Body of pancreas (tissue), 4 donors: ENCODE data around the gene PRSS53. TPM values are rescaled to one million over a fixed set of nuclear protein-coding genes. Genes with fewer than 3 reads are reported as not detected.

Experiments used
- ATAC-seq: fragments of 150-250 bp; one replicate; pipeline ENCODE4 v1.9.1; 2016
- DNase-seq, 4 donors: peaks; one replicate each; pipeline ENCODE4 v3.0.0-alpha.2; 2019
- H3K27ac ChIP-seq, 4 donors: fragments of 200-600 bp; sonication (generic); 1 replicate in 3 of 4; 2 replicates in 1 of 4; pipeline versions ENCODE4 v1.5.1 to v1.6.1; 2016 to 2019; ENCODE audit warnings: mild to moderate bottlenecking in 1 of 4, mixed read lengths in 1 of 4, moderate library complexity in 1 of 4
- H3K27me3 ChIP-seq, 2 donors: fragments of 200-600 bp; sonication (generic); one replicate each; pipeline ENCODE4 v1.6.0; 2016; ENCODE audit warnings: mild to moderate bottlenecking in 1 of 2
- H3K36me3 ChIP-seq, 2 donors: fragments of 200-600 bp; sonication (generic); replicated peaks in 1 of 2; 2 replicates each; pipeline ENCODE4 v1.5.1; 2016; ENCODE audit warnings: low read depth in 2 of 2; ENCODE audit not compliant: insufficient read depth in 1 of 2
- H3K4me1 ChIP-seq: fragments of 200-600 bp; sonication (generic); one replicate; pipeline ENCODE4 v1.6.0; 2016
- H3K4me3 ChIP-seq, 2 donors: fragments of 200-600 bp; sonication (generic); 1 replicate in 1 of 2; 2 replicates in 1 of 2; pipeline ENCODE4 v1.5.1; 2016 to 2019
- H3K9me3 ChIP-seq, 3 donors: fragments of 200-600 bp; sonication (generic); 1 replicate in 2 of 3; 2 replicates in 1 of 3; pipeline ENCODE4 v1.5.1; 2016
- POLR2A ChIP-seq, 3 donors: fragments of 450-650 bp; IDR thresholded peaks; one replicate each; pipeline ENCODE4 v1.6.1; 2016; ENCODE audit warnings: antibody characterized with exemption in 3 of 3, mild to moderate bottlenecking in 2 of 3
- WGBS, 2 donors: methylation state at CpG; one replicate each; pipeline ENCODE4 v1.1.5; 2017; 5-methylcytosine and 5-hydroxymethylcytosine counted together
- intact Hi-C: fragments of 100-400 bp; cut with DNase I; formaldehyde crosslinking; loops from one replicate; pipeline ENCODE4 v1.15.1; 2023
- total RNA-seq, 2 donors: library from RNA; depleted of rRNA; stranded (reverse); fragments of >200 nt; gene quantifications; one replicate each; pipeline ENCODE4 v1.1.0, GENCODE V29; 2016
- TF ChIP-seq, protein P1 (sequence below), 7 experiments: fragments of 450-650 bp in 4 of 7; fragments of 200-600 bp in 3 of 7; sonication (generic) in 3 of 7; IDR thresholded peaks; one replicate each; pipeline ENCODE4 v1.5.1; 2016 to 2019; ENCODE audit warnings: antibody characterized with exemption in 7 of 7

PRSS53 gene
- total RNA-seq, 2 donors from 2014 or later, result 3.0 to 6.0 TPM

DNA sequence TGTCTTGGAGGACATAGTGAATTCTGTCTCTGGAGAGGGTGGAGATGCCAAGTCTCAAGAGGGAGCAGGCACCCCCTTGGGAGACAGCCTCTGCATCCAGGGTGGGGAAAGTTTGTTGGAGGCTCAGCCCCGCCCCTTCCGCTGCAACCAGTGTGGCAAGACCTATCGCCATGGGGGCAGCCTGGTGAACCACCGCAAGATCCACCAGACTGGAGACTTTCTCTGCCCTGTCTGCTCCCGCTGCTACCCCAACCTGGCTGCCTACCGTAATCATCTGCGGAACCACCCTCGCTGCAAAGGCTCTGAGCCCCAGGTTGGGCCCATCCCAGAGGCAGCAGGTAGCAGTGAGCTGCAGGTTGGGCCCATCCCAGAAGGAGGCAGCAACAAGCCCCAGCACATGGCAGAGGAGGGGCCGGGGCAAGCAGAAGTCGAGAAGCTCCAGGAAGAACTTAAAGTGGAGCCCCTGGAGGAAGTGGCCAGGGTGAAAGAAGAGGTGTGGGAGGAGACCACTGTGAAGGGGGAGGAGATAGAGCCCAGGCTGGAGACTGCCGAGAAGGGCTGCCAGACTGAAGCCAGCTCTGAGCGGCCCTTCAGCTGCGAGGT, 9.3 kb downstream of the PRSS53 start:
- no peak overlapping the region for H3K4me3 ChIP-seq
- no peak for ATAC-seq
- DNase-seq, result no peak
- H3K9me3 ChIP-seq, result no peaks in the 10 kb centered on the region
- H3K4me1 ChIP-seq, result peaks cover 11% of the 10 kb centered on the region
- no peak for TF ChIP-seq POLR2A (IDR thresholded peaks at IDR 0.05)
- TF ChIP-seq, protein P1, sequence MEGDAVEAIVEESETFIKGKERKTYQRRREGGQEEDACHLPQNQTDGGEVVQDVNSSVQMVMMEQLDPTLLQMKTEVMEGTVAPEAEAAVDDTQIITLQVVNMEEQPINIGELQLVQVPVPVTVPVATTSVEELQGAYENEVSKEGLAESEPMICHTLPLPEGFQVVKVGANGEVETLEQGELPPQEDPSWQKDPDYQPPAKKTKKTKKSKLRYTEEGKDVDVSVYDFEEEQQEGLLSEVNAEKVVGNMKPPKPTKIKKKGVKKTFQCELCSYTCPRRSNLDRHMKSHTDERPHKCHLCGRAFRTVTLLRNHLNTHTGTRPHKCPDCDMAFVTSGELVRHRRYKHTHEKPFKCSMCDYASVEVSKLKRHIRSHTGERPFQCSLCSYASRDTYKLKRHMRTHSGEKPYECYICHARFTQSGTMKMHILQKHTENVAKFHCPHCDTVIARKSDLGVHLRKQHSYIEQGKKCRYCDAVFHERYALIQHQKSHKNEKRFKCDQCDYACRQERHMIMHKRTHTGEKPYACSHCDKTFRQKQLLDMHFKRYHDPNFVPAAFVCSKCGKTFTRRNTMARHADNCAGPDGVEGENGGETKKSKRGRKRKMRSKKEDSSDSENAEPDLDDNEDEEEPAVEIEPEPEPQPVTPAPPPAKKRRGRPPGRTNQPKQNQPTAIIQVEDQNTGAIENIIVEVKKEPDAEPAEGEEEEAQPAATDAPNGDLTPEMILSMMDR (IDR thresholded peaks at IDR 0.05), result no peak
- no peak overlapping the region for H3K27ac ChIP-seq
- WGBS, 2 donors, result 77 to 90% methylated on average over 10 to 13 of the region's 13 CpGs
- intact Hi-C loops, result loop anchor here (10.0 kb wide), 1 partner anchor 65 kb away; no protein-coding TSS in a partner anchor
- no peaks in the 10 kb centered on the region for H3K27me3 ChIP-seq
- peaks cover 8 to 33% of the 10 kb centered on the region in 2 donors for H3K36me3 ChIP-seq

DNA sequence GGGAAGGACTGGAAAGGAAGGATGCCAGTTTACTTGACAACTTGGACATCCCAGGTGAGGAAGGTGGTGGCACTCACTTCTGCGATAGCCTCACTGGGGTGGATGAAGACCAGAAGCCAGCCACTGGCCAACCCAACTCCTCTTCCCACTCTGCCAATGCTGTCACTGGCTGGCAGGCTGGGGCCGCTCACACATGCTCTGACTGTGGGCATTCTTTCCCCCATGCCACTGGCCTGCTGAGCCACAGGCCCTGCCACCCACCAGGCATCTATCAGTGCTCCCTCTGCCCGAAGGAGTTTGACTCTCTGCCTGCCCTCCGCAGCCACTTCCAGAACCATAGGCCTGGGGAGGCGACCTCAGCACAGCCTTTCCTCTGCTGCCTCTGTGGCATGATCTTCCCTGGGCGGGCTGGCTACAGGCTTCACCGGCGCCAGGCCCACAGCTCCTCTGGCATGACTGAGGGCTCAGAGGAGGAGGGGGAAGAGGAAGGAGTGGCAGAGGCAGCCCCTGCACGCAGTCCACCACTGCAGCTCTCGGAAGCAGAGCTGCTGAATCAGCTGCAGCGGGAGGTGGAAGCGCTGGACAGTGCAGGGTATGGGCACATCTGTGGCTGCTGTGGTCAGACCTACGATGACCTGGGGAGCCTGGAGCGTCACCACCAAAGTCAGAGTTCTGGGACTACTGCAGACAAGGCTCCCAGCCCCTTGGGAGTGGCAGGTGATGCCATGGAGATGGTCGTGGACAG, 10.0 kb downstream of the PRSS53 start:
- peaks cover 8 to 33% of the 10 kb centered on the region in 2 donors for H3K36me3 ChIP-seq
- TF ChIP-seq, protein P1 (IDR thresholded peaks at IDR 0.05), result no peak
- TF ChIP-seq POLR2A (IDR thresholded peaks at IDR 0.05), result no peak
- no peak for ATAC-seq
- no peak for DNase-seq
- H3K27ac ChIP-seq, result no peak overlapping the region
- H3K4me3 ChIP-seq, result no peak overlapping the region
- WGBS, 2 donors, result 91 to 95% methylated on average over 11 to 15 of the region's 15 CpGs
- intact Hi-C loops, result loop anchor here (10.0 kb wide), 1 partner anchor 66 kb away; no protein-coding TSS in a partner anchor
- no peaks in the 10 kb centered on the region for H3K9me3 ChIP-seq
- peaks cover 11% of the 10 kb centered on the region for H3K4me1 ChIP-seq
- no peaks in the 10 kb centered on the region for H3K27me3 ChIP-seq

DNA sequence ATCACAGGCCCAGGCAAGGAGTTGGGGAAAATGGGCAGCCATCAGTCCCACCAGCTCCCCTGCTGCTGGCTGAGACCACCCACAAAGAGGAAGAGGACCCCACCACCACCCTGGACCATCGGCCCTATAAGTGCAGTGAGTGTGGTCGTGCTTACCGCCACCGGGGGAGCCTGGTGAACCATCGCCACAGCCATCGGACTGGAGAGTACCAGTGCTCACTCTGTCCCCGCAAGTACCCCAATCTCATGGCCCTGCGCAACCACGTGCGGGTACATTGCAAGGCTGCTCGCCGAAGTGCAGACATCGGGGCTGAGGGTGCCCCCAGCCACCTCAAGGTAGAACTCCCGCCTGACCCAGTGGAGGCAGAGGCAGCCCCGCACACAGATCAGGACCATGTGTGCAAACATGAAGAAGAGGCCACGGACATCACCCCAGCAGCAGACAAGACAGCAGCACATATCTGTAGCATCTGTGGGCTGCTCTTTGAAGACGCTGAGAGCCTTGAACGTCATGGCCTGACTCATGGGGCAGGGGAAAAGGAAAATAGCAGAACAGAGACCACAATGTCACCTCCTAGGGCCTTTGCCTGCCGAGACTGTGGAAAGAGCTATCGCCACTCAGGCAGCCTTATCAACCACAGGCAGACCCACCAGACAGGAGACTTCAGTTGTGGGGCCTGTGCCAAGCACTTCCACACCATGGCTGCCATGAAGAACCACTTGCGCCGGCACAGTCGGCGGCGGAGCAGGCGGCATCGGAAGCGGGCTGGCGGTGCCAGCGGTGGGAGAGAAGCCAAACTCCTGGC, 10.9 kb downstream of the PRSS53 start:
- ATAC-seq, result no peak
- no peak for DNase-seq
- 93 to 94% methylated on average over 12 to 26 of the region's 30 CpGs for WGBS, 2 donors
- intact Hi-C loops, result loop anchor here (10.0 kb wide), 1 partner anchor 67 kb away; no protein-coding TSS in a partner anchor
- peaks cover 13% of the 10 kb centered on the region for H3K4me1 ChIP-seq
- no peak overlapping the region for H3K4me3 ChIP-seq
- no peak overlapping the region for H3K27ac ChIP-seq
- peaks cover 8 to 33% of the 10 kb centered on the region in 2 donors for H3K36me3 ChIP-seq
- TF ChIP-seq, protein P1 (IDR thresholded peaks at IDR 0.05), result no peak
- no peak for TF ChIP-seq POLR2A (IDR thresholded peaks at IDR 0.05)
- H3K27me3 ChIP-seq, result no peaks in the 10 kb centered on the region
- no peaks in the 10 kb centered on the region for H3K9me3 ChIP-seq

DNA sequence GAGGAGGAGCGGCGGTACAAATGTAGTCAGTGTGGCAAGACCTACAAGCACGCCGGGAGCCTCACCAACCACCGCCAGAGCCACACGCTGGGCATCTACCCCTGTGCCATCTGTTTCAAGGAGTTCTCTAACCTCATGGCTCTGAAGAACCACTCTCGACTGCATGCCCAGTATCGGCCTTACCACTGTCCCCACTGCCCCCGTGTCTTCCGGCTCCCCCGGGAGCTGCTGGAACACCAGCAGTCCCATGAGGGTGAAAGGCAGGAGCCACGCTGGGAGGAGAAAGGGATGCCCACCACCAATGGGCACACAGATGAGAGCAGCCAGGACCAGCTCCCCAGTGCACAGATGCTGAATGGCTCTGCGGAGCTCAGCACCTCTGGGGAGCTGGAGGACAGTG, 11.7 kb downstream of the PRSS53 start:
- Histone ChIP-seq H3K27me3 (no peaks in the 10 kb centered on the region), H3K9me3 (no peaks in the 10 kb centered on the region), H3K36me3 (peaks cover 8 to 33% of the 10 kb centered on the region in 2 donors), H3K4me1 (peaks cover 21% of the 10 kb centered on the region), H3K4me3 (no peak overlapping the region), H3K27ac (no peak overlapping the region)
- TF ChIP-seq, protein P1 (IDR thresholded peaks at IDR 0.05), result no peak
- no peak for TF ChIP-seq POLR2A (IDR thresholded peaks at IDR 0.05)
- no peak for ATAC-seq
- DNase-seq, result no peak
- intact Hi-C loops, result loop anchor here (10.0 kb wide), 1 partner anchor 68 kb away; no protein-coding TSS in a partner anchor
- 93 to 96% methylated on average over 5 to 13 of the region's 13 CpGs for WGBS, 2 donors
